ENCODE results near the gene RAB20. TPM values are rescaled to one million over a fixed set of nuclear protein-coding genes. Genes with fewer than 3 reads are reported as not detected.
A peak's percentile ranks its signal among the peaks of the same experiment; 100 is the strongest.

The RAB20 gene
- total RNA-seq, 1 experiment from 2014 or later: 12.3 TPM

DNA sequence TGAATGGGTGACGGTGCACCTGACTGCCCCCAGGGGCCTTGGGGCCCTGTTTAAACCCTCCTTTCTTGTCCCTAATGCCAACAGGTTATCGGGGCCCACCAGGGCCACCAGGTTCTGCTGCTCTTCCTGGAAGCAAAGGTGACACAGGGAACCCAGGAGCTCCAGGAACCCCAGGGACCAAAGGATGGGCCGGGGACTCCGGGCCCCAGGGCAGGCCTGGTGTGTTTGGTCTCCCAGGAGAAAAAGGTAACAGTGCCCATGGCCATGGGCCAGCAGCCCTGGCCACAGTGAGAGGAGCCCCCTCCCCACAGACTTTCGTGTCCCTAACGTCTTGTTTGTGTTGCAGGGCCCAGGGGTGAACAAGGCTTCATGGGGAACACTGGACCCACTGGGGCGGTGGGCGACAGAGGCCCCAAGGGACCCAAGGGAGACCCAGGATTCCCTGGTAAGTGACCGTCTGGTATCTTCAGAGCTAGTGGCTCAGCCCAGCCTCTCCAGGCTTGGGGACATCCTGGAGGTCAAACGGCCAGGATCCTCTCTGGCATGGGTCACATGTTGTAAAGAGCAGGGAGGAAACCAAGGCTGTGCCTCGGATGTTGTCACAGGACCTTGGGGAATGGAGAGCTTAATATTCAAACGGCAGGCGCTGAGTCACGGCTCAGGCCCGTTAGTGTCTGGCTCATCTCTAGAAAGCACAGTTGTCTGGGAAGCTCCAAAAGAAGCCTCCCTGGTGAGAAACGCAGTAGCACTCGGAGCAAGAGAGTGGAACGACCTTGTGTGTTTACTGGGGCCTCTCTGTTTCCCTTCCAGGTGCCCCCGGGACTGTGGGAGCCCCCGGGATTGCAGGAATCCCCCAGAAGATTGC is 58.3 kb downstream of the RAB20 start:
- Histone ChIP-seq H2BK15ac (ENCODE audit: low read depth, low read length) (no peak overlapping the region; the same call in 1 of the 2 replicates), H2BK20ac (ENCODE audit: low read depth, low read length, poor library complexity, severe bottlenecking) (no peak overlapping the region), H3K18ac (ENCODE audit: insufficient read length, low read depth, low read length) (no peak overlapping the region), H3K23ac (ENCODE audit: insufficient read length, low read depth, low read length) (no peak overlapping the region), H3T11ph (ENCODE audit: low read length) (no peak overlapping the region), H3K9me3 (ENCODE audit: control insufficient read depth, low read depth, low read length) (no peaks in the 10 kb centered on the region), H2BK12ac (ENCODE audit: insufficient read length, low read depth, low read length) (no peak overlapping the region), H3K79me2 (ENCODE audit: insufficient read depth, low read length) (no peaks in the 10 kb centered on the region), H3K4me1 (ENCODE audit: insufficient read depth, low read length) (no peaks in the 10 kb centered on the region), H4K20me1 (ENCODE audit: control insufficient read depth, insufficient read depth, insufficient read length) (no peaks in the 10 kb centered on the region), H4K91ac (ENCODE audit: insufficient read length, low read depth, low read length) (no peak overlapping the region), H3K4me2 (ENCODE audit: insufficient read depth, insufficient read length, low read length) (no peak overlapping the region), H2AFZ (ENCODE audit: low read length) (no peak overlapping the region), H3K56ac (ENCODE audit: insufficient read length, low read depth, low read length) (no peak overlapping the region), H2AK5ac (ENCODE audit: insufficient read length, low read length) (no peak overlapping the region), H3K27ac (ENCODE audit: insufficient read length, low read depth, low read length) (no peak overlapping the region), H3K4ac (ENCODE audit: low read depth, low read length) (no peak overlapping the region), H2BK5ac (ENCODE audit: insufficient read length, low read length) (no peak overlapping the region), H3K79me1 (ENCODE audit: insufficient read depth, low read depth, low read length, poor library complexity, severe bottlenecking) (no peaks in the 10 kb centered on the region), H3K14ac (ENCODE audit: insufficient read depth, low read length) (no peak overlapping the region), H4K5ac (ENCODE audit: insufficient read length, low read depth, low read length) (no peak overlapping the region), H3K23me2 (ENCODE audit: insufficient read length, low read depth, low read length, poor library complexity, severe bottlenecking) (no peaks in the 10 kb centered on the region), H4K8ac (replicated peaks; ENCODE audit: insufficient read length, low read depth, low read length) (no peak overlapping the region), H2BK120ac (ENCODE audit: low read depth, low read length, poor library complexity, severe bottlenecking) (no peak overlapping the region), H3K27me3 (ENCODE audit: insufficient read depth, low read length) (no peaks in the 10 kb centered on the region), H3K9ac (ENCODE audit: extremely low read depth, insufficient read length, low read length) (no peak overlapping the region)
- H3K4me3 Mint-ChIP-seq: no peak overlapping the region; a peak in 1 of 5 replicates
- H3K27ac Mint-ChIP-seq: peak overlapping the region; percentile 40 to 83 (median 48); a peak in 1 of 7 replicates
- DNase-seq: no peak
- no CpG with 5 or more reads among the region's 20 CpGs for WGBS (ENCODE audit: extremely low coverage, insufficient read length, low lambda C conversion rate)
- no peaks in the 10 kb centered on the region for H3K4me1 Mint-ChIP-seq
- TF ChIP-seq CTCF (conservative IDR thresholded peaks at IDR 0.05): no peak
- peaks cover 45 to 81% (median 70%) of the 10 kb centered on the region in 3 experiments for H3K36me3 Mint-ChIP-seq (ENCODE audit: insufficient read depth in 1 of 3, low read depth in 3 of 3)
- no peaks in the 10 kb centered on the region for H3K27me3 Mint-ChIP-seq (ENCODE audit: low read depth)
- H3K9me3 Mint-ChIP-seq: no peaks in the 10 kb centered on the region
